ENCODE data around the gene SUV39H1. TPM values are rescaled to one million over a fixed set of nuclear protein-coding genes. Genes with fewer than 3 reads are reported as not detected.
"Not testable (repeated sequence)": the region's sequence is repeated elsewhere in the genome, so short reads cannot be mapped to it uniquely, and the experiment has no call there.

Gene SUV39H1, protein sequence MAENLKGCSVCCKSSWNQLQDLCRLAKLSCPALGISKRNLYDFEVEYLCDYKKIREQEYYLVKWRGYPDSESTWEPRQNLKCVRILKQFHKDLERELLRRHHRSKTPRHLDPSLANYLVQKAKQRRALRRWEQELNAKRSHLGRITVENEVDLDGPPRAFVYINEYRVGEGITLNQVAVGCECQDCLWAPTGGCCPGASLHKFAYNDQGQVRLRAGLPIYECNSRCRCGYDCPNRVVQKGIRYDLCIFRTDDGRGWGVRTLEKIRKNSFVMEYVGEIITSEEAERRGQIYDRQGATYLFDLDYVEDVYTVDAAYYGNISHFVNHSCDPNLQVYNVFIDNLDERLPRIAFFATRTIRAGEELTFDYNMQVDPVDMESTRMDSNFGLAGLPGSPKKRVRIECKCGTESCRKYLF
- total RNA-seq (1 to 10 TPM; 5.0 to 6.2 TPM), polyA plus RNA-seq (ENCODE audit: insufficient read length in 6 of 6) (1 to 10 TPM; 6.0 to 8.4 (median 6.7) TPM)
- long read RNA-seq, donor 1, partial matches to known transcripts = 6 of 8 reads
- long read RNA-seq, donor 1, other reads (novel, unspliced or antisense) = 0 of 8 reads
- long read RNA-seq, donor 2, partial matches to known transcripts = 0 of 2 reads
- long read RNA-seq, donor 2, other reads (novel, unspliced or antisense) = 0 of 2 reads
- long read RNA-seq, donor 3, partial matches to known transcripts = 0 of 3 reads
- long read RNA-seq, donor 3, other reads (novel, unspliced or antisense) = 0 of 3 reads
- long read RNA-seq, donor 4, partial matches to known transcripts = 0 of 1 reads
- long read RNA-seq, donor 4, other reads (novel, unspliced or antisense) = 0 of 1 reads
- long read RNA-seq, donor 5 = 0 reads
- long read RNA-seq, donor 6, partial matches to known transcripts = 0 of 1 reads
- long read RNA-seq, donor 6, other reads (novel, unspliced or antisense) = 0 of 1 reads
- long read RNA-seq, donor 7 = 0 reads
- long read RNA-seq, donor 8, partial matches to known transcripts = 0 of 1 reads
- long read RNA-seq, donor 8, other reads (novel, unspliced or antisense) = 0 of 1 reads
- long read RNA-seq, donor 9 = 0 reads
- long read RNA-seq, donor 10, partial matches to known transcripts = 0 of 4 reads
- long read RNA-seq, donor 10, other reads (novel, unspliced or antisense) = 0 of 4 reads
- long read RNA-seq, donor 11, partial matches to known transcripts = 0 of 1 reads
- long read RNA-seq, donor 11, other reads (novel, unspliced or antisense) = 0 of 1 reads
- long read RNA-seq, donor 12, partial matches to known transcripts = 0 of 1 reads
- long read RNA-seq, donor 12, other reads (novel, unspliced or antisense) = 0 of 1 reads

DNA sequence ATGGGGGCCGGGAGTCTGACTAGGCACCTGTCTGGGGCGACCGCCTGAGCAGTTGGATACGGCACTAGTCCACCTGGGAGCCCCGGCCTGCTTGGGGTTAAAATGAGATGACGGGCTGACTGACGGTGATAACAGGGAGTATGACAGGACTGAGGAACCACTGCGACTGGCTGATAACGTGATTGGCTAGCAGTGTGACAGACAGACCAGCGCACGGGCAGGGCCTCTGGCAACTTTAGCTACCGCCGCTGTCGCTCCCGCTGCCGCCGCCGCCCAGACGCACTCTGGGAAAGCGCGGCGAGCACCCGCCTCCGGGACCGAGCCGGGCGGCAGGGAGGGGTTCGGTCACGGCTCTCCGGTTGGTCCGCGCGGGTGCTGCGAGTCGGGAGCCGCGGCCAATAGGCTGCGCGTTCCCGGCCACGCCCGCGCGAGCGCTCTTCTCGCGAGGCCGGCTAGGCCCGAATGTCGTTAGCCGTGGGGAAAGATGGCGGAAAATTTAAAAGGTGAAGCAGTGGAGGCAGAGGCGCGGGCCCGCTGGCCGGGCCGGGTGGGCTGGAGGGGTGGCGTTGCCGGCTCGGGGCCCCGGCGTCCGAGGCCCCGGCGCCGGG lies at the start of gene SUV39H1:
TSS of gene SUV39H1 (plus strand) at position 434 of the 608 bp plus-strand sequence. CDS start at position 485, 51 bp downstream.
- TF ChIP-seq, protein P1, sequence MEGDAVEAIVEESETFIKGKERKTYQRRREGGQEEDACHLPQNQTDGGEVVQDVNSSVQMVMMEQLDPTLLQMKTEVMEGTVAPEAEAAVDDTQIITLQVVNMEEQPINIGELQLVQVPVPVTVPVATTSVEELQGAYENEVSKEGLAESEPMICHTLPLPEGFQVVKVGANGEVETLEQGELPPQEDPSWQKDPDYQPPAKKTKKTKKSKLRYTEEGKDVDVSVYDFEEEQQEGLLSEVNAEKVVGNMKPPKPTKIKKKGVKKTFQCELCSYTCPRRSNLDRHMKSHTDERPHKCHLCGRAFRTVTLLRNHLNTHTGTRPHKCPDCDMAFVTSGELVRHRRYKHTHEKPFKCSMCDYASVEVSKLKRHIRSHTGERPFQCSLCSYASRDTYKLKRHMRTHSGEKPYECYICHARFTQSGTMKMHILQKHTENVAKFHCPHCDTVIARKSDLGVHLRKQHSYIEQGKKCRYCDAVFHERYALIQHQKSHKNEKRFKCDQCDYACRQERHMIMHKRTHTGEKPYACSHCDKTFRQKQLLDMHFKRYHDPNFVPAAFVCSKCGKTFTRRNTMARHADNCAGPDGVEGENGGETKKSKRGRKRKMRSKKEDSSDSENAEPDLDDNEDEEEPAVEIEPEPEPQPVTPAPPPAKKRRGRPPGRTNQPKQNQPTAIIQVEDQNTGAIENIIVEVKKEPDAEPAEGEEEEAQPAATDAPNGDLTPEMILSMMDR (IDR thresholded peaks at IDR 0.05) = no peak
- peaks cover 0 to 5% of the 10 kb centered on the region in 2 donors for H3K4me1 ChIP-seq
- peak; percentile 77 to 94 (median 92) for DNase-seq
- peaks cover 0 to 3% of the 10 kb centered on the region in 2 donors for H3K27me3 ChIP-seq
- peak within 1 kb of the TSS; percentile 33 to 51 for H3K4me3 ChIP-seq
- peak within 1 kb of the TSS; percentile 82 to 89 for H3K27ac ChIP-seq
- H3K9me3 ChIP-seq = no peaks in the 10 kb centered on the region
- intact Hi-C loops (cut with DNase I) = no loop called here
- peaks cover 0 to 13% of the 10 kb centered on the region in 2 donors for H3K36me3 ChIP-seq
- ATAC-seq = peak; percentile 98

DNA sequence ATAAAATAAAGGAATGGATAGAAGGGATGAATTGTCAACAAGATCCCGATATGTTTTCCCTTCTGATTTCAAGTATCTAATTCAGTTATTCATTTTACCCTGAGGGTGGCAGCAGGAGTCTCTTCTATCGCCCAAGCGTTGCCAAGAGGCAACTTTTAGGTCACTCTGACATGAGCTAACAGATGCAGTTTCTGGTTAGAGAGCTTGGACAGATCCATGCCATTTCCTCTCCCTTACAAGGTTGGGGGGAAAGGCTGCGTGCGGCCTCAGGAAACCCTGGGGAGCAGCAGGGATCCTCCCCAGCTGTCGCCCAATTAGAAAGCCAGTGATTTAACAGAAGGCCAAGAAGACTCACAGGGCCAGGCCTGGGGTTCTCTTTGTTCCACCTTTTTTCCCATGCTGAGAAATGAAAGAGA lies 48.2 kb upstream of the SUV39H1 start:
- H3K9me3 ChIP-seq = no peaks in the 10 kb centered on the region
- no peak overlapping the region for H3K27ac ChIP-seq
- TF ChIP-seq, protein P1 (IDR thresholded peaks at IDR 0.05) = no peak
- DNase-seq (peak in 2 of 4 donors; percentile 13 to 64), ATAC-seq (peak; percentile 78)
- H3K4me3 ChIP-seq = no peak overlapping the region
- no peaks in the 10 kb centered on the region for H3K27me3 ChIP-seq
- H3K4me1 ChIP-seq = no peaks in the 10 kb centered on the region
- H3K36me3 ChIP-seq = no peaks in the 10 kb centered on the region
- intact Hi-C loops (cut with DNase I) = no loop called here

DNA sequence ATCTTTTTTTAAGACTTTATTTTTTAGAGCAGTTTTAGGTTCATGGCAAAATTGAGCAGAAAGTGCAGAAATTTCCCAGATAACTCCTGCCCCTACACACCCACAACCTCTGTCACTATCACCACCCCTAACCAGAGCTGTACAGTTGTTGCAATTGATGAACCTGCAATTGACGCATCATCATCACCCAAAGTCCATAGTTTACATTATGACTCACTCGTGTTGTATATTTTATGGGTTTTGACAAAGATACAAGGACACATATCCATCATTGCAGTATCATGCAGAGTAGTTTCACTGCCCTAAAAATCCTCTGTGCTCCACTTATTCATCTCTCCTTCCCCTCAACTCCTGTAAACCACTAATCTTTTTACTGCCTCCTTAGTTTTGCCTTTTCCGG lies 47.4 kb upstream of the SUV39H1 start:
- TF ChIP-seq, protein P1 (IDR thresholded peaks at IDR 0.05) = no peak
- H3K27ac ChIP-seq = no peak overlapping the region

DNA sequence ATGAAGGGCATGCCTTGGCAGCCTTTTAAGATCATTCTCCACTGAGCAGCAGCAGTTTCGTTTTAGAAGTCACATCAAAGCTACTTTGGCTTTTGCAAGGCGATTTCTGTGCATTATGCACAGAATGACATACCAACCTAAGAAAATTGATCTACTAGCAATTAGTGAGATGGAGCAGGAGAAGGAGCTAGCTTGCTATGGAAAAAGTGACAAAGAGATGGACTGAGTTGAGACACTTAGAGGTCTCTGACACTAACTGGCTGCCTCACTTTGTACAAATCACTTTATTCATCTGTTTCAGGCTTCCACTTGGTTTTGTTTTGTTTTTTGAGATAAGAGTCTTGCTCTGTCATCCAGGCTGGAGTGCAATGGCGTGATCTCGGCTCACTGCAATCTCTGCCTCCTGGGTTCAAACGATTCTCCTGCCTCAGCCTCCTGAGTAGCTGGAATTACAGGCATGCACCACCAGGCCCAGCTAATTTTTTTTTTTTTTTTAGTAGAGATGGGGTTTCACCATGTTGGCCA lies 44.4 kb upstream of the SUV39H1 start:
- DNase-seq; intact Hi-C loops (cut with DNase I); H3K4me1 ChIP-seq; ATAC-seq; H3K4me3 ChIP-seq; H3K27me3 ChIP-seq; H3K9me3 ChIP-seq; H3K27ac ChIP-seq; H3K36me3 ChIP-seq: not testable (repeated sequence)

More for the DNA sequence above, 47.4 kb upstream of the SUV39H1 start:
- H3K9me3 ChIP-seq = no peaks in the 10 kb centered on the region
- ATAC-seq (no peak), DNase-seq (no peak)
- H3K36me3 ChIP-seq = no peaks in the 10 kb centered on the region
- no peak overlapping the region for H3K4me3 ChIP-seq
- H3K27me3 ChIP-seq = no peaks in the 10 kb centered on the region
- intact Hi-C loops (cut with DNase I) = no loop called here
- no peaks in the 10 kb centered on the region for H3K4me1 ChIP-seq

DNA sequence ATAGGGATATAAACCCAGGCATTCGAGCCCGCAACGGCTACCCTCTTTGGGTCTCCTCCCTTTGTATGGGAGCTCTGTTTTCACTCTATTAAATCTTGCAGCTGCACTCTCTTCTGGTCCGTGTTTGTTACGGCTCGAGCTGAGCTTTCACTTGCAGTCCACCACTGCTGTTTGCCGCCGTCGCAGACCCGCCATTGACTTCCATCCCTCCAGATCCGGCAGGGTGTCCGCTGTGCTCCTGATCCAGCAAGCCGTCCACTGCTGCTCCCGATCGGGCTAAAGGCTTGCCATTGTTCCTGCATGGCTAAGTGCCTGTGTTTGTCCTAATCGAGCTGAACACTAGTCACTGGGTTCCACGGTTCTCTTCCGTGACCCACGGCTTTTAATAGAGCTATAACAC lies 41.8 kb upstream of the SUV39H1 start:
- H3K27ac ChIP-seq; H3K36me3 ChIP-seq; H3K27me3 ChIP-seq; DNase-seq; H3K9me3 ChIP-seq; H3K4me1 ChIP-seq; H3K4me3 ChIP-seq; intact Hi-C loops (cut with DNase I); ATAC-seq: not testable (repeated sequence)

DNA sequence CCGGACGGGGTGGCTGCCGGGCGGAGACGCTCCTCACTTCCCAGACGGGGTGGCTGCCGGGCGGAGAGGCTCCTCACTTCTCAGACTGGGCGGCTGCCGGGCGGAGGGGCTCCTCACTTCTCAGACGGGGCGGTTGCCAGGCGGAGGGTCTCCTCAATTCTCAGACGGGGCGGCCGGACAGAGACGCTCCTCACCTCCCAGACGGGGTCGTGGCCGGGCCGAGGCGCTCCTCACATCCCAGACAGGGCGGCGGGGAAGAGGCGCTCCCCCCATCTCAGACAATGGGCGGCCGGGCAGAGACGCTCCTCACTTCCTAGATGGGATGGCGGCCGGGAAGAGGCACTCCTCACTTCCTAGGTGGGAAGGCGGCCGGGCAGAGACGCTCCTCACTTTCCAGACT lies 36.8 kb upstream of the SUV39H1 start:
- H3K27me3 ChIP-seq; ATAC-seq; DNase-seq; H3K27ac ChIP-seq; H3K36me3 ChIP-seq; H3K4me1 ChIP-seq; H3K9me3 ChIP-seq; intact Hi-C loops (cut with DNase I); H3K4me3 ChIP-seq: not testable (repeated sequence)
